WERI-Rb-1 (cell line): ENCODE measurements around the gene CPZ.

ENCODE experiments used
- DNase-seq: peaks from one replicate; pipeline ENCODE4 v3.0.0-alpha.2; 2020
- H3K27ac ChIP-seq: fragments of 250-450 bp; sonication (Bioruptor Pico); 2 replicates; pipeline ENCODE4 v1.5.1; 2020; ENCODE audit warnings: mild to moderate bottlenecking, moderate library complexity
- H3K27me3 ChIP-seq: fragments of 250-450 bp; sonication (Bioruptor Pico); 2 replicates; pipeline ENCODE4 v1.5.1; 2021; ENCODE audit warnings: mild to moderate bottlenecking, low read depth, moderate library complexity; ENCODE audit not compliant: insufficient read depth, severe bottlenecking
- H3K36me3 ChIP-seq: fragments of 250-450 bp; sonication (Bioruptor Pico); 2 replicates; pipeline ENCODE4 v1.5.1; 2020; ENCODE audit warnings: mild to moderate bottlenecking, moderate library complexity
- H3K4me3 ChIP-seq: 2 replicates; pipeline ENCODE4 v1.5.1; 2011; ENCODE audit warnings: low read depth, mild to moderate bottlenecking, control low read depth, low read length
- H3K9me3 ChIP-seq: fragments of 250-450 bp; sonication (Bioruptor Pico); 2 replicates; pipeline ENCODE4 v1.5.1; 2021; ENCODE audit warnings: mild to moderate bottlenecking, moderate library complexity; ENCODE audit not compliant: severe bottlenecking
- CTCF ChIP-seq: IDR thresholded peaks from 2 replicates; pipeline ENCODE4 v1.5.1; 2011; ENCODE audit warnings: low read depth, mild to moderate bottlenecking, control low read depth, inconsistent platforms, low read length

Gene CPZ

GRCh38 chr4:8583655-8584025 is 8.9 kb upstream of the CPZ start:
- no peak for TF ChIP-seq CTCF
- Histone ChIP-seq H3K27ac (no peak overlapping the region), H3K36me3 (no peaks in the 10 kb centered on the region), H3K27me3 (peaks cover 23% of the 10 kb centered on the region), H3K4me3 (no peak overlapping the region), H3K9me3 (peaks cover 2% of the 10 kb centered on the region)
- DNase-seq, result no peak

GRCh38 chr4:8585186-8585585 is 7.4 kb upstream of the CPZ start:
- Histone ChIP-seq H3K36me3 (no peaks in the 10 kb centered on the region), H3K27me3 (peaks cover 23% of the 10 kb centered on the region), H3K27ac (no peak overlapping the region), H3K9me3 (peaks cover 2% of the 10 kb centered on the region), H3K4me3 (no peak overlapping the region)
- TF ChIP-seq CTCF, result peak; percentile 92
- DNase-seq, result peak; percentile 60

GRCh38 chr4:8585721-8586212 is 6.8 kb upstream of the CPZ start:
- Histone ChIP-seq H3K36me3 (no peaks in the 10 kb centered on the region), H3K4me3 (no peak overlapping the region), H3K27ac (no peak overlapping the region), H3K9me3 (peaks cover 2% of the 10 kb centered on the region), H3K27me3 (peaks cover 17% of the 10 kb centered on the region)
- TF ChIP-seq CTCF, result no peak
- DNase-seq, result no peak

GRCh38 chr4:8586246-8586645 is 6.3 kb upstream of the CPZ start:
- TF ChIP-seq CTCF, result no peak
- no peak for DNase-seq
- Histone ChIP-seq H3K27me3 (peaks cover 13% of the 10 kb centered on the region), H3K9me3 (peaks cover 2% of the 10 kb centered on the region), H3K4me3 (no peak overlapping the region), H3K27ac (no peak overlapping the region), H3K36me3 (no peaks in the 10 kb centered on the region)

GRCh38 chr4:8586671-8587468 is 5.7 kb upstream of the CPZ start:
- no peak overlapping the region for H3K27ac ChIP-seq
- H3K4me3 ChIP-seq, result no peak overlapping the region
- TF ChIP-seq CTCF, result peak; percentile 96
- peaks cover 8% of the 10 kb centered on the region for H3K27me3 ChIP-seq
- DNase-seq, result peak; percentile 50
- peaks cover 2% of the 10 kb centered on the region for H3K9me3 ChIP-seq
- no peaks in the 10 kb centered on the region for H3K36me3 ChIP-seq
